ENCODE data around the gene DDX42. TPM values are rescaled to one million over a fixed set of nuclear protein-coding genes. Genes with fewer than 3 reads are reported as not detected.

The DDX42 gene
- total and polyA plus RNA-seq, 2 of the 13 experiments (the other 11 are each of a cell fraction or from before 2014, with no cell fraction given) = 87.2 to 92.9 TPM

DNA sequence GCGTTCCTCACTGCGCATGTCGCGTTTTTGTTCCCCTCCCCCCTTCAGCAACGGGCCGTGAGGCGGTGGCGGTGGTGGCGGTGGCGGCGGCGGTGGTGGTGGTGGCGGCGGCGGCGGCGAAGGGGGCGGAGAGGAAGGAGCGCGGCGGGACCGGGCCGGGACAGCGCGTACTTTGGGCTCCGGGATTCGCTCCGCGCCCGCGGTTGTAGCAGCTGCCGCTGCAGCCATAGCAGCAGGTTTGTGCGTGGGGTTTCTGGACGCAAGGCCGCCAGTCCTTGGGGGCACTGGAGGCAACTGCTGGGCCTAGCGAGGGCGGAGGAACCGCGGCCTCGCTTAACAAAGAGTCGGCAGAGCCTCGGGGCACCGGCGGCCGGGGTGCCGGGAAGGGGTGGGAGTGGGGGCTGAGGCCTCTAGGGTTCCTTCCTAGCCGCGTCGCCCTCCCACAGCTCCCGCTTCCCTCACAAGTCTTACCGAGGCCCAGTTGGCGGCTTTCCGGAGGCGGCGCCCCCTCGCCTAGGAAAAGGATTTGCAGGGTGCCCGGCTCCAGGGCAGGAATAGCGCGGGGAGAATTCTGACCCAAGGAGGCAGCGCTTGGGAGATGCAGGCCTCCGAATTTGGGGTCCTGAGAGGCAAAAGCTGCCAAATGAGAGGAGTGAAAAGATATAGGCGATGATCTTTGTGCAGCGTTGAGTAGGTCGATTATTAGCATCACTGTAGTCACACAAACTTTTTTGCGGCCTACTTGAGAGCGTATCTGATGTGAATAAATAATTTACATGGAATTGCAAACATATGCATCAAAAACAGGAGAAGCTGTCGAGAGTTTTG is at the start of gene DDX42 (continued):
- TF ChIP-seq ZNF546 (CRISPR knock-in tag; conservative IDR thresholded peaks at IDR 0.05) (no peak), PRPF4 (IDR thresholded peaks at IDR 0.05; ENCODE audit: low read depth, low read length, poor library complexity, severe bottlenecking) (no peak), BCL6 (CRISPR knock-in tag; IDR thresholded peaks at IDR 0.05) (0 out of 2 replicates have a peak, but pooled peaks have one; percentile 8), RBM39 (IDR thresholded peaks at IDR 0.05; ENCODE audit: low read depth, low read length, poor library complexity, severe bottlenecking) (no peak), MLLT10 (CRISPR knock-in tag; IDR thresholded peaks at IDR 0.05) (no peak), ZNF326 (CRISPR knock-in tag; IDR thresholded peaks at IDR 0.05; ENCODE audit: borderline replicate concordance) (no peak), ZNF274 (CRISPR knock-in tag; IDR thresholded peaks at IDR 0.05) (peak; percentile 50; the same call in 1 of the 2 replicates), ZNF570 (CRISPR knock-in tag; IDR thresholded peaks at IDR 0.05; ENCODE audit: borderline replicate concordance) (no peak), IKZF4 (CRISPR knock-in tag; IDR thresholded peaks at IDR 0.05; ENCODE audit: borderline replicate concordance, low read depth, not compliant biosample characterization) (peak; percentile 64), NFKB2 (CRISPR knock-in tag; IDR thresholded peaks at IDR 0.05; ENCODE audit: borderline replicate concordance) (no peak), ZNF138 (CRISPR knock-in tag; IDR thresholded peaks at IDR 0.05; ENCODE audit: low read depth) (0 out of 2 replicates have a peak, but pooled peaks have one; percentile 54), JUNB (CRISPR knock-in tag; IDR thresholded peaks at IDR 0.05; ENCODE audit: borderline replicate concordance) (no peak), DMAP1 (CRISPR knock-in tag; IDR thresholded peaks at IDR 0.05) (no peak), ZNF337 (CRISPR knock-in tag; IDR thresholded peaks at IDR 0.05; ENCODE audit: borderline replicate concordance, low read depth) (no peak; the same call in 1 of the 2 replicates), CHD4 (IDR thresholded peaks at IDR 0.05; ENCODE audit: borderline replicate concordance, low read length) (no peak), SNAI1 (CRISPR knock-in tag; IDR thresholded peaks at IDR 0.05; ENCODE audit: borderline replicate concordance) (peak; percentile 13; the same call in 1 of the 2 replicates), PHB2 (IDR thresholded peaks at IDR 0.05; ENCODE audit: partially characterized antibody) (no peak), SIN3A (IDR thresholded peaks at IDR 0.05; ENCODE audit: borderline replicate concordance, low read depth, low read length) (peak; percentile 69; the same call in 1 of the 2 replicates), ZNF329 (CRISPR knock-in tag; IDR thresholded peaks at IDR 0.05; ENCODE audit: low read depth) (peak; percentile 53; the same call in 1 of the 2 replicates), SOX6 (IDR thresholded peaks at IDR 0.05) (no peak), SOX6 (CRISPR knock-in tag; IDR thresholded peaks at IDR 0.05) (no peak), ISX (CRISPR knock-in tag; conservative IDR thresholded peaks at IDR 0.05) (peak; percentile 48; the same call in 1 of the 2 replicates), ZNF841 (CRISPR knock-in tag; IDR thresholded peaks at IDR 0.05; ENCODE audit: borderline replicate concordance) (0 out of 2 replicates have a peak, but pooled peaks have one; percentile 43), TMF1 (CRISPR knock-in tag; IDR thresholded peaks at IDR 0.05; ENCODE audit: low read depth) (peak; percentile 94)
- TF ChIP-seq, protein P1, sequence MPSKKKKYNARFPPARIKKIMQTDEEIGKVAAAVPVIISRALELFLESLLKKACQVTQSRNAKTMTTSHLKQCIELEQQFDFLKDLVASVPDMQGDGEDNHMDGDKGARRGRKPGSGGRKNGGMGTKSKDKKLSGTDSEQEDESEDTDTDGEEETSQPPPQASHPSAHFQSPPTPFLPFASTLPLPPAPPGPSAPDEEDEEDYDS (CRISPR knock-in tag; IDR thresholded peaks at IDR 0.05) = 0 out of 2 replicates have a peak, but pooled peaks have one; percentile 8
- TF ChIP-seq, protein P2, sequence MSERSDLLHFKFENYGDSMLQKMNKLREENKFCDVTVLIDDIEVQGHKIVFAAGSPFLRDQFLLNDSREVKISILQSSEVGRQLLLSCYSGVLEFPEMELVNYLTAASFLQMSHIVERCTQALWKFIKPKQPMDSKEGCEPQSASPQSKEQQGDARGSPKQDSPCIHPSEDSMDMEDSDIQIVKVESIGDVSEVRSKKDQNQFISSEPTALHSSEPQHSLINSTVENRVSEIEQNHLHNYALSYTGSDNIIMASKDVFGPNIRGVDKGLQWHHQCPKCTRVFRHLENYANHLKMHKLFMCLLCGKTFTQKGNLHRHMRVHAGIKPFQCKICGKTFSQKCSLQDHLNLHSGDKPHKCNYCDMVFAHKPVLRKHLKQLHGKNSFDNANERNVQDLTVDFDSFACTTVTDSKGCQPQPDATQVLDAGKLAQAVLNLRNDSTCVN (CRISPR knock-in tag; IDR thresholded peaks at IDR 0.05; ENCODE audit: borderline replicate concordance) = no peak; the same call in 1 of the 2 replicates
- TF ChIP-seq, protein P3, sequence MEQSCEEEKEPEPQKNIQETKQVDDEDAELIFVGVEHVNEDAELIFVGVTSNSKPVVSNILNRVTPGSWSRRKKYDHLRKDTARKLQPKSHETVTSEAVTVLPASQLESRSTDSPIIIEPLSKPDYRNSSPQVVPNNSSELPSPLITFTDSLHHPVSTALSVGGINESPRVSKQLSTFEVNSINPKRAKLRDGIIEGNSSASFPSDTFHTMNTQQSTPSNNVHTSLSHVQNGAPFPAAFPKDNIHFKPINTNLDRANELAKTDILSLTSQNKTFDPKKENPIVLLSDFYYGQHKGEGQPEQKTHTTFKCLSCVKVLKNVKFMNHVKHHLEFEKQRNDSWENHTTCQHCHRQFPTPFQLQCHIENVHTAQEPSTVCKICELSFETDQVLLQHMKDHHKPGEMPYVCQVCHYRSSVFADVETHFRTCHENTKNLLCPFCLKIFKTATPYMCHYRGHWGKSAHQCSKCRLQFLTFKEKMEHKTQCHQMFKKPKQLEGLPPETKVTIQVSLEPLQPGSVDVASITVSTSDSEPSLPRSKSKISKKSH (CRISPR knock-in tag; IDR thresholded peaks at IDR 0.05; ENCODE audit: borderline replicate concordance) = peak; percentile 72; the same call in 1 of the 2 replicates
